GM18519 (cell line): ENCODE measurements around the gene SEC11C.

Experiments
- ATAC-seq: cut with Tn5 transposase; IDR thresholded peaks from one replicate; pipeline ENCODE4 v1.9.1; 2021; ENCODE audit warnings: mild to moderate bottlenecking, moderate library complexity; ENCODE audit not compliant: unreplicated experiment, low FRiP score

The SEC11C gene

DNA sequence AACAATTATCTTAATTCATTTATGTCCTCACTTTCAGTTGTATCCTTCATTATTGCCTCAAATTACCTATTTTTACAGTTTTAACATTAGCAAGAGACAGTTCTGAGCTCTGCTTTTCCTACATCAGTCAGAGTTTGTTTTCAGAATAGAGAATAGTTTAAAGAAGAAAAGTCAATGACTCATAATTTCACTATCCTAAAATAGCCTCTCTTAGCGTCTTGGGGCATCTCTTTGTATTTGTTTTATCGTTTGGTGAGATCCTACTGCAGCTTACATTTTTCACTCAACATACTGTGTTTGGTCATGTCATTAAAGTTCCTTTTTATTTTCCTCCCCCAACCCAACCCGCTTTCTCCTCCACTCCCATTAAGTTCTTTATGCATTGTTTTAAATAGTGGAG lies 3.8 kb downstream of the SEC11C start:
- peak; percentile 24 for ATAC-seq

DNA sequence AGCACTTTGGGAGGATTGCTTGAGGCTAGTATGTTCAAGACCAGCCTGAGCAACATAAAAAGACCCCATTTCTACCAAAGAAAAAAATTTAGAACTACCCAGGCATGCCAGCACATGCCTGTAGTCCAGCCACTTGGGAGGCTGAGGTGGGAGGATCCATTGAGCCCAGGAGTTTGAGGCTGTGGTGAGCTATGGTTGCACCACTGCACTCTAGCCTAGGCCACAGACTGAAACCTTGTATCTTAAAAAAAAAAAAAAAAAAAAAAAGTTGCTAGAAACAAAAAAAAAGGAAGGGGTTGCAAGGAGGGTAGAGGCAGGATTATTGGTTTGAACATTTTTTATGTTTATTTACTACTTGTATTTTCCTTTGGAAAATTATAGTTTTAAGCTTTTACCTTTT lies 4.8 kb downstream of the SEC11C start:
- no peak for ATAC-seq

DNA sequence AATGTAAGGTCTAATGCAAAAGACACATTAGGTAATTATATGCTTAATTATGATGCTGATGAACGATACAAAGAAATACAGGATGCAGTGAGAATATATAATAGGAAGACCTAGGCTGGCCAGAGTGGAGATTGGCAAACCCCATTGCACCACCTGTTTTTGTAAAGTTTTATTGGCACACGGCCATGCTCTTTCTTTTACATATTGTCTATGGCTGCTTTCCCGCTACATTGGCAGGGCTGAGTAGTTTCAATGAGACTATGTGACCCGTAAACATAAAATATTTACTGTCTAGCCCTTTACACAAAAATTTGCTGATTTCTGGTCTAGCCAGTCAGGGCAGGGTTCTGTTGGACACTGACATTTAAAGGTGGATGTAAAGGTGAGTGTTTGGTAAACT lies 5.4 kb downstream of the SEC11C start:
- no peak for ATAC-seq

DNA sequence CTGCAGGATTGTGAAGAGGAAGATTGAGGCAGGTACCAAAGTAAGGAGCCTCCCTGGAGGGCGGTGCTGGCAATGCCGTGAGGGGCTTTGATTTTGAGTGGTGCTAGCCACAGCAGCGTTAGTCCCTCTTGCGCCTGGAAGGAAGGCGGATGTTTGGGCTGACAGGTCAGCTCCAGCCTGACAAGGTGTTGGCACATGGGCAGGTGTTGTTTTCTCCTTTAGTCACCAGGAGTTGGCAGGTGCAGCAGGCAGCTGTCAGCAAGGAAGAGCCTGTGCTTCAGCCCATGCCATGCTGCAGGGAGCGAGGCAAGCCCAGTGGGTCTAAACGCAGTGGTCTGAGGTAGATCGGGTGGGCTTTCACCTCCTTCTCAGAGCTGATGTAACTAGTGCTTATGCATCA lies 8.5 kb downstream of the SEC11C start:
- no peak for ATAC-seq

DNA sequence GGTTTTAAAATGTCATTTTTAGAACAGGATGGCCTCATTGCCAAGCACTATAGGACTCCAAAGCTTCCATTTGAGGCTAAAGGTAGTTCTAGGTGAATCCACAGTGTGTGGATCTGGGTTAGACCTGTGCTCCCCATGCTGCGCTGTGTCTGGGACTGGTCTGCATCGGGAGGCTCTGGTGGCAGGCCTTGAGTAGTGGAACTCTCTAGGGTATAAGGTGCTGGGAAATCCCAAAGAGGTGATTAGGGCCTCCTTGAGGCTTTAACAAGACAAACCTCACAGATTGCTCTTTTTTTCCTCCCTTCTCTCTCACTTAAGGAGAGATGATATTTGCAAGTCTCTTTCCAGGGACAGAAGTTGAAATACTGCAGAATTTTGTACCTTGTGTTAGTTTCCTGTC lies 9.3 kb downstream of the SEC11C start:
- no peak for ATAC-seq

DNA sequence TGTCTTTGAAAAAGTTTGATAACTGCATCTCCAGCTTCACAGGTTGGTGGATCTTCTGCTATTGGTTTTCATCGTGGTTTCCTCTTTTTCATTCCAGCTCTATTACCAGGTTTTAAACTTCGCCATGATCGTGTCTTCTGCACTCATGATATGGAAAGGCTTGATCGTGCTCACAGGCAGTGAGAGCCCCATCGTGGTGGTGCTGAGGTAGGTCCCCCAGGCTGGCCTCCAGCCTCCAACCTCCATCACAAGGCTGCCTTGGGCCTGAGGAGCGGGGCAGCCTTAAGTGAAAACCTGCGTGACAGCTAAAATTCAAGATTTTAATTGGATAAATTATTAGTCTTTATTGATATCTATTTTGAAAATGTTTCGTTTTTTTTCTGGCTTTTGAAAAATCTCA lies 9.7 kb downstream of the SEC11C start:
- no peak for ATAC-seq

DNA sequence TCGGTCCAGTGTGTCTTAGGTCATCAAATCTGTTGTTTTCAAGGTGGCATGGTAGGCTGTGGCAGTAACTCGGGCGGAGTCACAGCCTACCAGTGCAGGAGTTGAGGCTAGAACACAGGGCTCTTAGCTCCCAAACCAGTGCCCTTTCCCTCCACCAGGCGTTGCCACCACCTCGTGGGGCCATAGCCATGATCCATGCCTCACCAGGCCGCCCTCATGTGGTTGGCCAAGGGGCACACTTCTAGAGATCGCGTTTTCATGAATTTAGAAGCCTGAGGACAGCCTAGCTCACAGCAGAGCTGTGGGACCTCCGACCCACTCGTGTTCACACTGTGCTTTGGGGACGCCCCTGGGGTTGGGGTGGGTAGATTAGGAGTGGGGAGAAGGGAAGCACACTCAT lies 10.6 kb downstream of the SEC11C start:
- ATAC-seq = no peak

DNA sequence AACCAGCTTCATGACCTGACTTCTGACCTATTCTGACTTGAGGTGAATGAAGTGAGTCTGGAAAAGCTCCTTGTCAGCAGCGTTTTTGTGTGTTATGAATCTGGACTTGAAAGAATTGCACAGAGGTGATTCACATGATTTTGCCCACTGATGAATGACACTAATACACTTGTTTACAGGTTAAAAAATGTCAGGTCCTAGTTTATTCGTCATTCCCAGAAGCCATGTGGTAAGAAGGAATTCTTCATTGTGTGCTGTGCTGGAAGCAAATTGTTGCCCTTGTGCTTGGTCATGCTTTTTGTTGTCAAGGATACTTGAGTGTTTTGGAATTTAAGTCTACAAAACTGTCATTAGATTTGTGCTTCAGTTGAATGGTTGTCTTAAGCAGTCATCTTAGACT lies 15.5 kb downstream of the SEC11C start:
- no peak for ATAC-seq

DNA sequence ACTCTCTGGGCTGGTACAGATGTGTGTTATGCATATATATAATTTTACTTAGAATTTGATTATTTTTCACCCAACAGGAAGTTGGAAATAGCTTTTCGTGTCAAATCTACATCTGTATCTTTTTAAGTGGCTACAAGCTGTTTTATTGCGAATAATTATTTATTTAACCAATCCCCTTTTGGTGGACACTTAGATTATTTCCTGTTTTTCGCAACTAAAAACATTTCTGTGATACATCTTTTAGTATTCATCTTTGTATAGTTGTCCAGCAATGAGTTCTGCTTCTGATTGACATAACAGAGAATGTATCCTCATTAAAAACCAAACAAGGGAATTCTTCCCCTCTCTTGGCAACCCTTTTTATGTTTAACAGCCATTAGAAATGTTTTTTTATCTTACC lies 16.6 kb downstream of the SEC11C start:
- ATAC-seq = no peak

DNA sequence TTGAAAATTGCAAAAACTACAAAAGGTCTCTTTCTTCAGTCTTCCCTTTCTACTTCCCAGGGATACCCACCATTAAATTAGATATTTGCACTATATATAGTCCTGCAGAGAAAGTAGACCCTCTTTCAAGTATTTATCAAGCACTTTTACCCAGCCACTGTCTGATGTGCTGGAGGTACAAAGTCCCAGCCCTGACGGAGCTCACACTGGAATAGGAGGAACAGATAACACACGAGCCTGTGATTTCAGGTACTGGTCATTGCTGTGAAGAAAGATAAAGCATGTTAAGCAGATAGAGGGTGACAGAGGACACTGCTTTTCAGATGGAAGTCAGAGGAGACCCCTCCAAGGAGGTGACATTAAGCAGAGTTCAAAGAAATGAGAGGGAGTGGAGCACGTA lies 19.6 kb downstream of the SEC11C start:
- ATAC-seq = no peak

DNA sequence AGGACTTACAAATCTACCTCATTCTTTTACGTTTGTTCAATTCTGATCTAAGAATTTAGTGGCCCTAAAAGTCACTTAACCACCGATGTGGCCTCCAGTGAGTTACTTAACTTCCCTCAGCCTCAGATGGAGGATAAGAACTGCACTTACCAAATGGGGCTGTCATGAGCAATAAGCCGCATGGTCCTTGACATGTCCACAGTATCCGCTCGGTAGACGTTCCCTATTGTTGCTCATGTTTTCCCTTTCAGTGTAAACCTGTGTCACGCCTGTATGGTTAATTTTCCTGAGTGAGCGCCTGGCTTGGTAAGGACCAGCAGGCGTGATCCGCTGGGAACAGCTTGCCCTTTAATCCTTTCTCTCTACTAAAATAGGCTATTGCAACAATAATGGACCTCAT lies 20.3 kb downstream of the SEC11C start:
- ATAC-seq = no peak

DNA sequence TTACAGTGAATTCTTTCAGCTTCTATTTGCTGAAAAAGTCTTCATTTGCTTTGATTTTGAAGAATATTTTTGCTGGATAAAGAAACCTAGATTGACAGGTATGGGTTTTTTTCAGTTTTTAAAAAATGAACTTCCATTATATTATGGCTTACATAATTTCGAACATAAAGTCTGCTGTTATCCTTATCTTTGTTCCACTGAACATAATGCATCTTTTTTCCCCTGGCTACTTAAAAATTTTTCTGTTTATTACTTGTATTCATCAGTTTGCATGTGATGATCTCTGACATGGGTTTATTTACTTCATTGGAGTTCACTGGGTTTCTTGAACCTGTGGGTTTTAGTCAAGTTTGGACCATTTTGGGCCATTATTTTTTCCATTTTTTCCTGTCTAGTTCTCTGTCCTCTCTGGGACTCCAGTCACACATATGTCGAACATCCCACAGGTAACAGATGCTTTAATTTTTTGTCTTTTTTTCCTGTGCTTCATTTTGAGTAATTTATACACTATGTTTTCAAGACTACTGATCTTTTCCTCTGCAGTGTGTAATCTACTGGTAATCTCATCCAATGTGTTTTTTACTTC lies 33.1 kb downstream of the SEC11C start:
- no peak for ATAC-seq

DNA sequence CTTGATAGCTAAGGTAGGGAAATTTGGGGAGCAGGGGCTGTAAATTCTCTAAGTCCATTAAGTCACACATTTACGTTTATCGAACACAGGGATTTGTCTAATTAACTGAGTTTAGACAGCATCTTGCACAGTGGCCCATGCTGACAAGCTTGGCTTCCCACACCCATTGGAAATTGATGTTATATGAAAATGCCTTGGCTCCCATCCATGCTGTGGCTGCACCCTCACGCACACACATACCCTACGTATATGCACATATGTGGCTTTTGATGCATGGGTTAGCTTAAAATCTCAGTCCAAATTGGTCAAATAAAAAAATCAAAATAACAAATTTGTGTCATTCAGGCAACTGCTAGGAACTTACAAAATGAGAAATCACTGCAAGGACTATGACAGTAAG lies 37.8 kb downstream of the SEC11C start:
- no peak for ATAC-seq

DNA sequence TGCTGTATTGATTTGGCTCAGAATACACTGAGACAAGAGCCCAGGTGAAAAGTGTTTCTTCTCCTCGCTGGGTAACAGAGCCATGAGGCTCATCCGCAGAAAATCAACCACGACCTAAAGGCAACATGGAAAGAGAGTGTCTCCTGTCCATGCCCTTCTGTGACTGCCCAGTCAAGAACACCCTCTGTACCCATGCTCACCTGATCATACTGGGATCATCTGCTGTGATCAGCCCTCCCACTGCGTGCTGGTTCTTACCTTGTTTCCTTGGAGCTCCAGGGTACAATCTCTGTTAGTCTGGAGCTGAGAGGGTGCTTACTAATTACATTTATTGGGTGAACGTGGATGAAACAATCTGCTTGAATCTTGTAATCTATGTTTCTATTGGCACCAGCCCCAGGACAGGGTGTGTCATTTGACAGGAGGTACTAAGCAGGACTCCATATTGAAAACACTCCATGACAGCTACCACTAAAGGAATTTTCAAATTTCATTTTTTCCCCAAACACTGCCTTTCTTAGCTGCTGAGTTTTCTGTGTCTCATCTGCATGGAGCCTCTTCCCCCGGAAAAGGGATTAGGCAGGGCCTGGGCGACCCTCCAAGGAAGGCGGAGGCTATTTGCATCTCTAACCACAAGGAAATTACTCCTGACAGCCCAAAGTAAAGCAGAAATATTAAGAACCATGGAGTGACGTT lies 40.6 kb downstream of the SEC11C start:
- no peak for ATAC-seq

DNA sequence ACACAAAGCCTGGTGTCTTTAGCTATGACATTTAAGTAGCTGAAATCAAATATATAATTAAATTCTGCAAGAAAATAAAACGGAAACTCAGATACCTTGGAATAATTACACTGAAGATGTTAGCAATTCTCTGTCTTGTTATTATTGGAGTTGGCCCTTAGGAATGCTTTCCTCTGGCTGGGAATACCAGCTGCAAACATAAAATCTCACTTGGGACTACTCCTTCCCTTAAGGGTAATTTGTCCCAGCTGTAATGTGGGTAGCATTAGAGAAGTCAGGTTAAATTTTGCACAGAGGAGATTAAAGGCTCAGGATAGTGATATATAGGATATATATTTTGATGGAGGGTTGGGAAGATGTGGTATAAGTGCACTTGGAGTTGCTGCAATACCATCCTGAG lies 43.0 kb downstream of the SEC11C start:
- no peak for ATAC-seq

DNA sequence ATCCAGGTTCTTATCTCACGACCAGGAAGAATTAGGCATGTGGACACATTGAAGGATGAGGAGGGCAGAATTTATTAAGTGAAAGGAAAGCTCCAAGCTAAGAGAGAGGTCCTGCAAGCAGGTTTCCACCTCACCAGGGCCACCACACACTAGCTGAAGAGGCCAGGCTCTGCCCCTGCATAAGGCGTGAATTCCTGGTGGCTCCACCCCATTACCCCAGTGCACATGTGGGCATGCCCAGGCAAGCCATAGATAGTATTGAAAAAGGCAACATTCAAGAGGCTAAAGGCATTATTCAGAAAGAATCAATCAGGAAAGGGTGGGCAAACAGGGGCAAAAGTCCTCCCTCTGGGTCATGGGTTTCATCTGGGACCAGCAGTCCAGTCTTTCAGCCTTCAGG lies 49.3 kb downstream of the SEC11C start:
- ATAC-seq = no peak

DNA sequence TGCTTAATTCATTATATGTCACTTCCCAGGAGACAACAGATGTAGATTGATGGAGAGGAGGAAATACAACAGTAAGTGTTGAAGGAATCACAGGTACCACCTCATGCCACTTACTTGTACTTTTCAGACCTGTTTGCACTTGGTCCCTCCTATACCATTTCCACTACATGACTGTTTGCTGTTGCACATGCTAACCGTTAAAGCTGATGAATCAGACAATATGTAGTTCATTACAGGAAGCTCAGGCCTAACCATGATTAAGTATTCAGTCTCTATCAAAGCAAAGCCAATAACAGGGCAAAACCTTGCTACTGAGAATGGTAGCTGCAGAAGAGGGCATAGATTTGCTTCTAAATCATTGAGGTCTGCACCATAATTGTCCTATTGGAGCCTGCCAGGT lies 50.1 kb downstream of the SEC11C start:
- no peak for ATAC-seq

DNA sequence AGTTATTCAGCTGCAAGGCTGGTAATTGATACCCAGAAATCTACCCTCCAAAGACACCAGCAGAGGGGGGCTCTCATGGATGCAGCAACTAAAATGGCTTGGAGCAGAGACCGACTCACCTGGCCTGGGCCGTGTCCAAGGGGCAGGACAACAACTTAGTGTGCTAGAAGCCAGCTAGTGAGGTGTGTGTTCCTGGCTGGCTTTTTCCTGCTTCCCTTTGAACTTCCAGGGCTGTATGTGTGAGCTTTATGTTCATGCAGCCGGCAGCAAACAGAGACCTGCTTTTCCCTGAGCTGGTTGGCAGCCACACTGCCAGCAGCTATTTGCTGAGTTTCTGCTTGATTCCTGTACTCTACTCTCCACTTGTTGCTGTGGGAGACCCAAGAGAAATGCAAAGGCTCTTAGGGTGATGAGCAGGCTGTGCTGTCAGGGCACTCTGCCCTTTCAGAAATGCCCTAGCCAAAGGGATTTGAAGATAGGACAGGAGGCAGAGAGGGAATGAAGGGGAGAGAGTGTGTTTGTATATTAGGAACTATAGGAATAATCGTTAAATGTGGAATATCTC lies 56.6 kb downstream of the SEC11C start:
- ATAC-seq = no peak

DNA sequence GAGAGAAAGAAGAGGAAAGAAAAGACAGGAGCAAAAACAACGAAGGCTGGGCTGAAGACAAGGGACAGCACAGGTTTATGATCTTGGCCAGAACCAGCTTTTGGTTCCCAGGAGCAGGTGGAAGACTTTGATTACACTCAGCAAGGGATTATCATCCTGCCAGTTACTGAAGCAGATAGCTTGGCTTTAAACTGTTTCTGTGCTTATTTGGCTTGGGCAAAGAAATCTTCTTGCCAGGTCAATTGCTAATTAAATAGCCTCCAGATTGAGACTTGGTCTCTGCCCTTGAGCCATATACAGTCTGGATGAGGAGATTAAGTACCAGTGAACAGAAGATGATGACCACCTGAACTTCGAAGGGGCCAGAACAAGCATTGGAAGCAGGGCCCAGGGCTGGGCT lies 58.0 kb downstream of the SEC11C start:
- no peak for ATAC-seq

DNA sequence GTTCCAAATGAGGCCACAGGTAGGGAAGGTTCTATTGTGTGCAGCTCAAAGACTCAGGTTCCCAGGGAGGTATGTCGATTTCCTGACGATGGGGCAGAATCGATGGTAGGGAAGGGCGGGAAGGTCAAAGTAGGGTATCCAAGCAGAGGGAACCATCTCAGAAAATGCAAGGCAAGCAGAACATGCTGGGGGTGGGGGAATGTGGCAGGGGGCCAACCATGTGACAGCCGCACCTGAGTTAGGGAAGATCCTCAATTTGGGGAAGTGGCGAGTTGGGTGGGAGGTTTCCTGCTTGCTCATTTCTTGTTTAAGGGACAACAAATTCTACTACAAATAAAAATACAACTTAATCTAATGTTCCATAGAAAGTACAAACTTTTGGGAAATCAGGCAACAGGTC lies 58.5 kb downstream of the SEC11C start:
- ATAC-seq = no peak

DNA sequence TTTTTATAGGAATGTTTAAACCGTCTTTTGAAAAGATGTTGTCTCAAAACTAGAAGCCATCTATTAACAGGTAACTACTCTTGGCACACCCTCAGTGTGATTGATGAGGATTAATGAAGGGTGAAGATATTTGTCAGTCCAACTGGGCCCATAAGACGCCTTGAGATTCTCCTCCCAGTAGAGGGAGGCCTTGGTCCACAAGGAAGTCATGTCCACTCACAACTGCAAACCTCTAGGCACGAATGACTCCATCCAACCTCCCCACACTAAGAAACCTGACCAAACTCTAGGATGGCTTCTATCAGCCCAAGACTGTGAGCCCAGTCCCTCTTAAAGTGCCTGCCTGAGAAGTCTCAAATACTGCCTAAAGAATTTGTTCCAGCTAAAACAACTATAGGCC lies 61.1 kb downstream of the SEC11C start:
- ATAC-seq = no peak

DNA sequence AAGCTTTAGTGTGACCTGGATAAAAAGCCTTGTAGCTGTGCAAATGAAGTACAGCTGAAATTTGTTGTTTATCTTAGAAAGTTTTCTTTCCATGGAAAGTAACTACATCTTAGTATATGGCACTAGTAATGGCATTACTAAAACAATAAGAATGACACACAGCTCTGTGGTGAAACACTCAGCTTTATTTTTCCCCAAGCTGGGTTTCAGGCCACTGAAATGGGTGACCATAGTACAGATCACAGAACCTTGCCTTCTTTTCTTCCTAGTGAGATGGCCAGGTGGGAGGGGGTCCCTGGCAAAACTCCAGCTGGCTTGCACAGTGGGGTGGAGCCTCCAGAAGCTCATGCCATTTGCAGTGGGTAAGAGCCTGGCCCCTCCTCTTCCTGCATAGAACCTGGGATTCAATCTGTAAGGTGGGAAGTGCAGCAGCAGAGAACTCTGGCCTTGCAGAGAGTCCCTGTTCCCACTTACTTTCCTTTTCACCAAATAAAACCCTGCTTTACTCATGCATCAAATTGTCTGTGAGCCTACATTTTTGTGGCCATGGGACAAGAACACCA lies 62.7 kb downstream of the SEC11C start:
- ATAC-seq = no peak
